Measurements from ENCODE around the gene SLC22A6. TPM values are rescaled to one million over a fixed set of nuclear protein-coding genes. Genes with fewer than 3 reads are reported as not detected.

The SLC22A6 gene
- total and polyA plus RNA-seq, 2 experiments from 2014 or later = not detected

DNA sequence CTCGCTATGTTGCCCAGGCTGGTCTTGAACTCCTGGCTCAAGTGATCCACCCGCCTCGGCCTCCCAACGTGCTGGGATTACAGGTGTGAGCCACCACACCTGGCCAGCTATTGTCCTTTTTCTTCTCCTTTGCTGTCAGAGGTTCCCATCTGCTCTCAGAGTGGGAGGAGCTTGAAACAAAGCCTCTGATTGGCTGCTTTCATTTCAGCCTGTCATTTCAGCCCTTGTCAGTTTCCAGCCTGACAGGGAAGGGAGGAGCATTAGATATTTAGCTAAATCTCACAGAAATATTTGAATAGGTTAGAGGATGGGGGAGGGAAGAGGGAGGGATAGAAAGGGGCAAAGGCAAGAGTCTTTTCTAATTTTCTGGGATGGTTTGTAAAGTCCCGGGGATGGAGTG is 8.7 kb downstream of the SLC22A6 start (continued):
- TF ChIP-seq ETS1 (IDR thresholded peaks at IDR 0.05) (no peak), EZH2 (IDR thresholded peaks at IDR 0.05; ENCODE audit: low read depth, unreplicated experiment) (no peak)
- TF ChIP-seq, protein P1, sequence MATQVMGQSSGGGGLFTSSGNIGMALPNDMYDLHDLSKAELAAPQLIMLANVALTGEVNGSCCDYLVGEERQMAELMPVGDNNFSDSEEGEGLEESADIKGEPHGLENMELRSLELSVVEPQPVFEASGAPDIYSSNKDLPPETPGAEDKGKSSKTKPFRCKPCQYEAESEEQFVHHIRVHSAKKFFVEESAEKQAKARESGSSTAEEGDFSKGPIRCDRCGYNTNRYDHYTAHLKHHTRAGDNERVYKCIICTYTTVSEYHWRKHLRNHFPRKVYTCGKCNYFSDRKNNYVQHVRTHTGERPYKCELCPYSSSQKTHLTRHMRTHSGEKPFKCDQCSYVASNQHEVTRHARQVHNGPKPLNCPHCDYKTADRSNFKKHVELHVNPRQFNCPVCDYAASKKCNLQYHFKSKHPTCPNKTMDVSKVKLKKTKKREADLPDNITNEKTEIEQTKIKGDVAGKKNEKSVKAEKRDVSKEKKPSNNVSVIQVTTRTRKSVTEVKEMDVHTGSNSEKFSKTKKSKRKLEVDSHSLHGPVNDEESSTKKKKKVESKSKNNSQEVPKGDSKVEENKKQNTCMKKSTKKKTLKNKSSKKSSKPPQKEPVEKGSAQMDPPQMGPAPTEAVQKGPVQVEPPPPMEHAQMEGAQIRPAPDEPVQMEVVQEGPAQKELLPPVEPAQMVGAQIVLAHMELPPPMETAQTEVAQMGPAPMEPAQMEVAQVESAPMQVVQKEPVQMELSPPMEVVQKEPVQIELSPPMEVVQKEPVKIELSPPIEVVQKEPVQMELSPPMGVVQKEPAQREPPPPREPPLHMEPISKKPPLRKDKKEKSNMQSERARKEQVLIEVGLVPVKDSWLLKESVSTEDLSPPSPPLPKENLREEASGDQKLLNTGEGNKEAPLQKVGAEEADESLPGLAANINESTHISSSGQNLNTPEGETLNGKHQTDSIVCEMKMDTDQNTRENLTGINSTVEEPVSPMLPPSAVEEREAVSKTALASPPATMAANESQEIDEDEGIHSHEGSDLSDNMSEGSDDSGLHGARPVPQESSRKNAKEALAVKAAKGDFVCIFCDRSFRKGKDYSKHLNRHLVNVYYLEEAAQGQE (IDR thresholded peaks at IDR 0.05; ENCODE audit: unreplicated experiment) = no peak

- peak; percentile 81 for DNase-seq (ENCODE audit: low spot score)
- Mint-ChIP-seq H3K4me3 (no peak overlapping the region), H3K4me1 (peaks cover 5% of the 10 kb centered on the region; the same call in 2 of the 3 replicates), H3K27ac (no peak overlapping the region), H3K27me3 (ENCODE audit: insufficient read depth, low read depth, poor library complexity) (no peaks in the 10 kb centered on the region), H3K9me3 (no peaks in the 10 kb centered on the region), H3K36me3 (ENCODE audit: low read depth) (no peaks in the 10 kb centered on the region)
- no peak overlapping the region for H3K4me3 ChIP-seq
- no peak overlapping the region for H3K27ac ChIP-seq (ENCODE audit: low read depth)
- H3K4me1 ChIP-seq (ENCODE audit: insufficient read depth) = no peaks in the 10 kb centered on the region
- H3F3A ChIP-seq (replicated peaks; ENCODE audit: low read depth) = no peaks in the 10 kb centered on the region
- H3K27me3 ChIP-seq (ENCODE audit: insufficient read depth) = 0 out of 2 replicates have a peak, but pooled peaks cover 3% of the 10 kb centered on the region
- H2AFZ ChIP-seq = peak overlapping the region; percentile 89
- no peak overlapping the region for H3K4me2 ChIP-seq
- no peaks in the 10 kb centered on the region for H3K79me2 ChIP-seq (replicated peaks; ENCODE audit: insufficient read depth)
- no peaks in the 10 kb centered on the region for H3K36me3 ChIP-seq (ENCODE audit: insufficient read depth)
- H3K9me2 ChIP-seq (ENCODE audit: insufficient read depth) = no peaks in the 10 kb centered on the region
- ATAC-seq = peak; percentile 99
- H4K20me1 ChIP-seq (replicated peaks; ENCODE audit: insufficient read depth) = no peaks in the 10 kb centered on the region
- TF ChIP-seq ZNF462 (CRISPR knock-in tag; IDR thresholded peaks at IDR 0.05) (no peak), CREB1 (CRISPR knock-in tag; IDR thresholded peaks at IDR 0.05; ENCODE audit: low read depth) (no peak)
- TF ChIP-seq, protein P1 (IDR thresholded peaks at IDR 0.05; ENCODE audit: unreplicated experiment) = no peak
- TF ChIP-seq, protein P2, sequence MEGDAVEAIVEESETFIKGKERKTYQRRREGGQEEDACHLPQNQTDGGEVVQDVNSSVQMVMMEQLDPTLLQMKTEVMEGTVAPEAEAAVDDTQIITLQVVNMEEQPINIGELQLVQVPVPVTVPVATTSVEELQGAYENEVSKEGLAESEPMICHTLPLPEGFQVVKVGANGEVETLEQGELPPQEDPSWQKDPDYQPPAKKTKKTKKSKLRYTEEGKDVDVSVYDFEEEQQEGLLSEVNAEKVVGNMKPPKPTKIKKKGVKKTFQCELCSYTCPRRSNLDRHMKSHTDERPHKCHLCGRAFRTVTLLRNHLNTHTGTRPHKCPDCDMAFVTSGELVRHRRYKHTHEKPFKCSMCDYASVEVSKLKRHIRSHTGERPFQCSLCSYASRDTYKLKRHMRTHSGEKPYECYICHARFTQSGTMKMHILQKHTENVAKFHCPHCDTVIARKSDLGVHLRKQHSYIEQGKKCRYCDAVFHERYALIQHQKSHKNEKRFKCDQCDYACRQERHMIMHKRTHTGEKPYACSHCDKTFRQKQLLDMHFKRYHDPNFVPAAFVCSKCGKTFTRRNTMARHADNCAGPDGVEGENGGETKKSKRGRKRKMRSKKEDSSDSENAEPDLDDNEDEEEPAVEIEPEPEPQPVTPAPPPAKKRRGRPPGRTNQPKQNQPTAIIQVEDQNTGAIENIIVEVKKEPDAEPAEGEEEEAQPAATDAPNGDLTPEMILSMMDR (conservative IDR thresholded peaks at IDR 0.05; ENCODE audit: low read depth in 2 of 2) = peak; percentile 64 to 81
These were observed 9.8 kb downstream of the SLC22A6 start for GRCh38 chr11:62974848-62975522.

Data from GM23338 (cell line).